K562 (cell line): ENCODE measurements around the gene SEMA4F. TPM values are rescaled to one million over a fixed set of nuclear protein-coding genes. Genes with fewer than 3 reads are reported as not detected.

ENCODE experiments used
- ATAC-seq: fragments of 200-7000 bp; cut with Tn5 transposase; 3 replicates; pipeline ENCODE4 v1.9.1; 2020; ENCODE audit warnings: moderate library complexity
- BruUV-seq: library from RNA; stranded (reverse); fragments of 400-500 nt; replicated peaks from 2 replicates; lab custom pipeline; 2021; lab: Mats Ljungman, UMichigan
- CTCF ChIA-PET: fragments of 300-600 bp; formaldehyde crosslinking; extraction: SDS; loops from one replicate; lab custom pipeline; 2021; ENCODE audit warnings: low intra/inter-chr PET ratio; lab: Yijun Ruan, JAX
- POLR2A ChIA-PET: fragments of 300-600, 350-650 bp; sonication (Branson Sonifier 250); formaldehyde crosslinking; extraction: SDS; loops from one replicate; lab custom pipeline; 2021; ENCODE audit warnings: antibody characterized with exemption, inconsistent platforms; lab: Yijun Ruan, JAX
- DNase-seq, 4 experiments: peaks; one replicate each; pipeline versions ENCODE4 v3.0.0 to v3.0.0-alpha.2; 2011 to 2018; ENCODE audit warnings: low spot score in 3 of 4, mixed read lengths in 3 of 4; ENCODE audit errors: extremely low read depth in 1 of 4
- FAIRE-seq: peaks from 2 replicates; lab custom pipeline; 2011; peaks lifted over from hg19 to GRCh38; lab: Jason Lieb, UNC
- H2AFZ ChIP-seq: 2 replicates; pipeline ENCODE4 v1.6.0; 2011; ENCODE audit warnings: low read depth, low read length, control low read depth, inconsistent platforms
- H3K27ac ChIP-seq: fragments of 200-600 bp; 3 replicates; pipeline ENCODE4 v1.8.0; 2011; ENCODE audit warnings: low read depth, mild to moderate bottlenecking, control low read depth, inconsistent platforms, low read length, moderate library complexity, mixed read lengths; ENCODE audit errors: extremely low read depth
- H3K27me3 ChIP-seq, 2 experiments: fragments of 300-600 bp in 1 of 2; 2 replicates in 1 of 2; 3 replicates in 1 of 2; pipeline versions ENCODE4 v1.6.0 to v1.8.0; 2011; ENCODE audit warnings: inconsistent platforms in 2 of 2, low read length in 2 of 2, mild to moderate bottlenecking in 1 of 2, mixed read lengths in 1 of 2, moderate library complexity in 1 of 2; ENCODE audit not compliant: control insufficient read depth in 2 of 2, insufficient read depth in 2 of 2
- H3K36me3 ChIP-seq: fragments of 300-600 bp; 3 replicates; pipeline ENCODE4 v1.8.0; 2011; ENCODE audit warnings: mild to moderate bottlenecking, low read length, inconsistent platforms; ENCODE audit not compliant: control insufficient read depth, insufficient read depth
- H3K4me1 ChIP-seq, 2 experiments: fragments of 200-600 bp in 1 of 2; replicated peaks in 1 of 2; 2 replicates in 1 of 2; 3 replicates in 1 of 2; pipeline versions ENCODE4 v1.5.1 to v1.8.0; 2011; ENCODE audit warnings: inconsistent platforms in 2 of 2, low read length in 2 of 2, mild to moderate bottlenecking in 1 of 2, mixed read lengths in 1 of 2, moderate library complexity in 1 of 2; ENCODE audit not compliant: control insufficient read depth in 2 of 2, insufficient read depth in 2 of 2
- H3K4me2 ChIP-seq: 2 replicates; pipeline ENCODE4 v1.6.1; 2011; ENCODE audit warnings: low read length, control low read depth, inconsistent platforms, mixed read lengths; ENCODE audit not compliant: insufficient read depth
- H3K4me3 ChIP-seq: fragments of 200-600 bp; sonication (generic), shearing (Covaris generic); 2 replicates; pipeline ENCODE4 v1.5.1; 2016; ENCODE audit warnings: control low read depth, inconsistent platforms
- H3K79me2 ChIP-seq: fragments of 200-600 bp; 3 replicates; pipeline ENCODE4 v1.8.0; 2011; ENCODE audit warnings: low read length, inconsistent platforms; ENCODE audit not compliant: control insufficient read depth, insufficient read depth
- H3K9ac ChIP-seq, 2 experiments: 2 replicates each; pipeline versions ENCODE4 v1.6.0 to v1.6.1; 2011; ENCODE audit warnings: low read depth in 2 of 2, low read length in 2 of 2, control low read depth in 1 of 2, inconsistent platforms in 1 of 2, mild to moderate bottlenecking in 1 of 2, mixed read lengths in 1 of 2; ENCODE audit not compliant: insufficient read depth in 1 of 2
- H3K9me1 ChIP-seq: one replicate; pipeline ENCODE4 v1.6.0; 2011; ENCODE audit warnings: inconsistent platforms, mild to moderate bottlenecking, low read length, moderate library complexity; ENCODE audit not compliant: control insufficient read depth, insufficient read depth
- H3K9me3 ChIP-seq: replicated peaks from 2 replicates; pipeline ENCODE4 v1.5.1; 2011; ENCODE audit warnings: low read depth, low read length, inconsistent platforms; ENCODE audit not compliant: control insufficient read depth, insufficient read depth
- H4K20me1 ChIP-seq: replicated peaks from 2 replicates; pipeline ENCODE4 v1.6.1; 2011; ENCODE audit warnings: low read length, inconsistent platforms, mixed read lengths; ENCODE audit not compliant: control insufficient read depth, insufficient read depth
- ARID1B ChIP-seq: fragments of 450-650 bp; IDR thresholded peaks from 2 replicates; pipeline ENCODE4 v1.6.1; 2016; ENCODE audit warnings: antibody characterized with exemption, mild to moderate bottlenecking, inconsistent platforms
- BACH1 ChIP-seq: fragments of 200-800 bp; sonication (Bioruptor generic); IDR thresholded peaks from 2 replicates; pipeline ENCODE4 v1.6.1; 2016; ENCODE audit warnings: missing genetic modification characterization, missing compliant biosample characterization
- FOXM1 ChIP-seq, 2 experiments: fragments of 450-650 bp in 1 of 2; sonication (generic) in 1 of 2; formaldehyde crosslinking in 1 of 2; IDR thresholded peaks; 2 replicates each; pipeline versions ENCODE4 v1.6.1 to v1.9.0; 2017 to 2022; ENCODE audit warnings: low read depth in 2 of 2, mild to moderate bottlenecking in 2 of 2, missing genetic modification reagents in 1 of 2, moderate library complexity in 1 of 2
- GTF2A2 ChIP-seq: IDR thresholded peaks from 2 replicates; pipeline ENCODE4 v1.6.1; 2016; ENCODE audit warnings: mild to moderate bottlenecking, missing genetic modification characterization, missing compliant biosample characterization
- RBBP5 ChIP-seq: fragments of 200-600 bp; sonication (generic); IDR thresholded peaks from 2 replicates; pipeline ENCODE4 v1.6.1; 2012; ENCODE audit warnings: borderline replicate concordance, mild to moderate bottlenecking, low read length, control low read depth, inconsistent platforms; ENCODE audit not compliant: insufficient read depth, poor library complexity, severe bottlenecking
- ZFP36 ChIP-seq: fragments of 150-350 bp; IDR thresholded peaks from 2 replicates; pipeline ENCODE4 v1.6.1; 2018; ENCODE audit warnings: low read length, low read depth; ENCODE audit not compliant: partially characterized antibody
- ZNF184 ChIP-seq: sonication (generic); formaldehyde crosslinking; IDR thresholded peaks from 2 replicates; pipeline ENCODE4 v1.5.0; 2020; ENCODE audit warnings: missing genetic modification reagents
- WGBS: fragments of 100-300 bp; shearing (Covaris generic); methylation state at CpG from one replicate; pipeline ENCODE4 v1.1.6; 2016; ENCODE audit warnings: low coverage, mixed read lengths; ENCODE audit not compliant: insufficient coverage; ENCODE audit errors: missing lambda C conversion rate; 5-methylcytosine and 5-hydroxymethylcytosine counted together
- in situ Hi-C: fragments of 300-500 bp; cut with MboI; formaldehyde crosslinking; loops from 4 replicates; pipeline ENCODE4 v1.15.0; 2018; ENCODE audit warnings: inconsistent platforms, mixed read lengths
- intact Hi-C: fragments of 100-400 bp; cut with micrococcal nuclease; formaldehyde crosslinking; loops from 2 replicates; pipeline ENCODE4 v1.14.2; 2022
- polyA plus RNA-seq, 8 experiments: library from polyadenylated mRNA; depleted of rRNA in 4 of 8; stranded (reverse) in 5 of 8; unstranded in 3 of 8; fragments of >200 nt; fragmentation: Nextera tagmentation in 2 of 8; fragmentation: Illumina TruSeq in 1 of 8; extraction: Ambion mirVana in 2 of 8; extraction: Trizol in 1 of 8; gene quantifications; 2 replicates each; pipeline versions ENCODE4 v1.2.1 to v1.2.3, GENCODE V29; 2011 to 2014; ENCODE audit warnings: inconsistent platforms in 1 of 8, missing spikeins in 1 of 8
- total RNA-seq, 7 experiments: library from RNA; depleted of rRNA in 6 of 7; stranded (reverse); fragments of >200 nt in 6 of 7; fragmentation: Illumina TruSeq in 2 of 7; extraction: Trizol in 2 of 7; gene quantifications; 2 replicates each; pipeline versions ENCODE4 v1.2.1 to v1.2.3, GENCODE V29; 2011 to 2021; ENCODE audit warnings: low replicate concordance in 1 of 7
- TF ChIP-seq, protein P1 (sequence below): fragments of 150-350 bp; IDR thresholded peaks from 2 replicates; pipeline ENCODE4 v1.6.1; 2014; ENCODE audit warnings: low read depth, mild to moderate bottlenecking, low read length, borderline replicate concordance
- TF ChIP-seq, protein P2 (sequence below), 2 experiments: fragments of 200-800 bp in 1 of 2; sonication (Bioruptor generic) in 1 of 2; sonication (generic) in 1 of 2; formaldehyde crosslinking in 1 of 2; IDR thresholded peaks in 1 of 2; conservative IDR thresholded peaks in 1 of 2; 2 replicates each; pipeline versions ENCODE4 v1.5.0 to v1.6.1; 2016 to 2020; ENCODE audit warnings: missing compliant biosample characterization in 1 of 2, missing genetic modification characterization in 1 of 2, missing genetic modification reagents in 1 of 2
- TF ChIP-seq, protein P3 (sequence below): fragments of 450-650 bp; conservative IDR thresholded peaks from 2 replicates; pipeline ENCODE4 v1.6.1; 2016; ENCODE audit warnings: missing genetic modification characterization, low read depth, mild to moderate bottlenecking, control low read depth, missing compliant biosample characterization

The SEMA4F gene
- total and polyA plus RNA-seq, 9 of the 15 experiments (the other 6 are each of a cell fraction or from before 2014, with no cell fraction given): 0.08 to 1.6 (median 0.33) TPM

DNA sequence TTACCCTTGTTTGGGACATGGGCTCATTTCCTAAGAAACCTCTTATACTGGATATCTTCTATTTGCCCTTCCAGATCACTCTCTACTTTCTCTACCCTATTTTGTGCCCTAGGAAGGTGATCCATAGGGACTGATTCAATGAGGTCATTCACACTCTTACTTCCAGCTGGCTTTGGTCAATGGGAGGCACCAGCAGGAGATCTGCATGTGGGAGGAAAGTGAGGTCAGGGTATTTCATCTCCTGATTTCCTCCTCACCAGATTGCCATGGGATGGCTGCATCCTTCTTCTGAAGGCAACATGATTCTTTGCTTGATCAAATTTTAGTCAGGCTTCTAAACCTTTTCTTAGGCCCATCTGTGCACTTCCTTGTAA, 21.1 kb upstream of the SEMA4F start (continued):
- TF ChIP-seq ZNF184 (CRISPR knock-in tag): no peak
- no peak for TF ChIP-seq FOXM1 (IDR thresholded peaks at IDR 0.05; ENCODE audit: low read depth)
- TF ChIP-seq FOXM1 (CRISPR knock-in tag; IDR thresholded peaks at IDR 0.05; ENCODE audit: low read depth): no peak
- TF ChIP-seq, protein P1, sequence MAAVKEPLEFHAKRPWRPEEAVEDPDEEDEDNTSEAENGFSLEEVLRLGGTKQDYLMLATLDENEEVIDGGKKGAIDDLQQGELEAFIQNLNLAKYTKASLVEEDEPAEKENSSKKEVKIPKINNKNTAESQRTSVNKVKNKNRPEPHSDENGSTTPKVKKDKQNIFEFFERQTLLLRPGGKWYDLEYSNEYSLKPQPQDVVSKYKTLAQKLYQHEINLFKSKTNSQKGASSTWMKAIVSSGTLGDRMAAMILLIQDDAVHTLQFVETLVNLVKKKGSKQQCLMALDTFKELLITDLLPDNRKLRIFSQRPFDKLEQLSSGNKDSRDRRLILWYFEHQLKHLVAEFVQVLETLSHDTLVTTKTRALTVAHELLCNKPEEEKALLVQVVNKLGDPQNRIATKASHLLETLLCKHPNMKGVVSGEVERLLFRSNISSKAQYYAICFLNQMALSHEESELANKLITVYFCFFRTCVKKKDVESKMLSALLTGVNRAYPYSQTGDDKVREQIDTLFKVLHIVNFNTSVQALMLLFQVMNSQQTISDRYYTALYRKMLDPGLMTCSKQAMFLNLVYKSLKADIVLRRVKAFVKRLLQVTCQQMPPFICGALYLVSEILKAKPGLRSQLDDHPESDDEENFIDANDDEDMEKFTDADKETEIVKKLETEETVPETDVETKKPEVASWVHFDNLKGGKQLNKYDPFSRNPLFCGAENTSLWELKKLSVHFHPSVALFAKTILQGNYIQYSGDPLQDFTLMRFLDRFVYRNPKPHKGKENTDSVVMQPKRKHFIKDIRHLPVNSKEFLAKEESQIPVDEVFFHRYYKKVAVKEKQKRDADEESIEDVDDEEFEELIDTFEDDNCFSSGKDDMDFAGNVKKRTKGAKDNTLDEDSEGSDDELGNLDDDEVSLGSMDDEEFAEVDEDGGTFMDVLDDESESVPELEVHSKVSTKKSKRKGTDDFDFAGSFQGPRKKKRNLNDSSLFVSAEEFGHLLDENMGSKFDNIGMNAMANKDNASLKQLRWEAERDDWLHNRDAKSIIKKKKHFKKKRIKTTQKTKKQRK: no peak
- no peak for TF ChIP-seq BACH1 (tag)

DNA sequence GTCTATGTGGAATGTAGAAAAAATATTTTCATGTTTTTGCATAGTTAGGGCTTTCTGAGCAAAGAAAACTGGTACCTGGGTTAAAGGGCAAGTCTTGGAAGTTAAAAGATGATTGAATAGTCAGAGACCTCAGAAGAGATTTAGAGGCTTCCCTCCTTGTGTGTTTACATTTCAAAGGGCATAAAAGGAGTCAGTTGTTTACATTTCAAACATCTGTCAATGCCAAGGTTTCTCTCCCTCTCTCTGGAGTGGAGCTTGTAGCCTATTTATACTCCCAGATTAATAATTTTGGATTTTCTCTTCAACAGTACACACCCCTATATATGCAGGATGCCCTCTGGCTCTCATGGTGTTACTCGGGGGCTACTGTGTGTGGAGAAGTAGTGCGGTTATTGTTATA, 14.5 kb upstream of the SEMA4F start:
- Histone ChIP-seq H2AFZ (no peak overlapping the region), H3K9ac (no peak overlapping the region), H3K4me3 (no peak overlapping the region), H3K27me3 (peaks cover 4 to 13% of the 10 kb centered on the region in 2 experiments; a peak in 3 of 5 replicates), H3K27ac (no peak overlapping the region), H3K79me2 (no peaks in the 10 kb centered on the region), H3K9me1 (no peaks in the 10 kb centered on the region), H4K20me1 (no peaks in the 10 kb centered on the region), H3K4me1 (no peaks in the 10 kb centered on the region; a peak in 1 of 5 replicates), H3K9me3 (no peaks in the 10 kb centered on the region), H3K36me3 (no peaks in the 10 kb centered on the region), H3K4me2 (no peak overlapping the region)
- CTCF ChIA-PET: no interaction called here
- BruUV-seq: no TSS peak
- FAIRE-seq (no peak), DNase-seq (no peak), ATAC-seq (no peak)
- POLR2A ChIA-PET: interaction anchor here (0.7 to 1.1 kb wide), 2 partner anchors 9 to 132 kb away, joined by 3 read pairs; partner anchors contain the start of gene M1AP
- WGBS: 15% methylated on average over 2 of the region's 2 CpGs
- in situ Hi-C loops (no loop called here), intact Hi-C loops (no loop called here)
- TF ChIP-seq ARID1B (no peak), GTF2A2 (tag) (no peak), RBBP5 (no peak), ZNF184 (CRISPR knock-in tag) (no peak), ZFP36 (no peak)
- TF ChIP-seq, protein P2, sequence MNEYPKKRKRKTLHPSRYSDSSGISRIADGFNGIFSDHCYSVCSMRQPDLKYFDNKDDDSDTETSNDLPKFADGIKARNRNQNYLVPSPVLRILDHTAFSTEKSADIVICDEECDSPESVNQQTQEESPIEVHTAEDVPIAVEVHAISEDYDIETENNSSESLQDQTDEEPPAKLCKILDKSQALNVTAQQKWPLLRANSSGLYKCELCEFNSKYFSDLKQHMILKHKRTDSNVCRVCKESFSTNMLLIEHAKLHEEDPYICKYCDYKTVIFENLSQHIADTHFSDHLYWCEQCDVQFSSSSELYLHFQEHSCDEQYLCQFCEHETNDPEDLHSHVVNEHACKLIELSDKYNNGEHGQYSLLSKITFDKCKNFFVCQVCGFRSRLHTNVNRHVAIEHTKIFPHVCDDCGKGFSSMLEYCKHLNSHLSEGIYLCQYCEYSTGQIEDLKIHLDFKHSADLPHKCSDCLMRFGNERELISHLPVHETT (CRISPR knock-in tag; conservative IDR thresholded peaks at IDR 0.05 in 1 of 2, IDR thresholded peaks at IDR 0.05 in 1 of 2): no peak
- TF ChIP-seq, protein P3, sequence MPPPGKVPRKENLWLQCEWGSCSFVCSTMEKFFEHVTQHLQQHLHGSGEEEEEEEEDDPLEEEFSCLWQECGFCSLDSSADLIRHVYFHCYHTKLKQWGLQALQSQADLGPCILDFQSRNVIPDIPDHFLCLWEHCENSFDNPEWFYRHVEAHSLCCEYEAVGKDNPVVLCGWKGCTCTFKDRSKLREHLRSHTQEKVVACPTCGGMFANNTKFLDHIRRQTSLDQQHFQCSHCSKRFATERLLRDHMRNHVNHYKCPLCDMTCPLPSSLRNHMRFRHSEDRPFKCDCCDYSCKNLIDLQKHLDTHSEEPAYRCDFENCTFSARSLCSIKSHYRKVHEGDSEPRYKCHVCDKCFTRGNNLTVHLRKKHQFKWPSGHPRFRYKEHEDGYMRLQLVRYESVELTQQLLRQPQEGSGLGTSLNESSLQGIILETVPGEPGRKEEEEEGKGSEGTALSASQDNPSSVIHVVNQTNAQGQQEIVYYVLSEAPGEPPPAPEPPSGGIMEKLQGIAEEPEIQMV (tag): no peak
